GM10248 (cell line): ENCODE results near the gene BCOR.

Experiments used
- CTCF ChIA-PET: fragments of 300-600 bp; sonication (Branson Sonifier 250); formaldehyde crosslinking; extraction: SDS; loops from one replicate; lab custom pipeline; 2021; ENCODE audit warnings: antibody characterized with exemption; lab: Yijun Ruan, JAX
- POLR2A ChIA-PET: fragments of 350-650 bp; sonication (Branson Sonifier 250); formaldehyde crosslinking; extraction: SDS; loops from one replicate; lab custom pipeline; 2020; ENCODE audit warnings: antibody characterized with exemption; lab: Yijun Ruan, JAX
- DNase-seq: peaks from one replicate; pipeline ENCODE4 v3.0.0; 2012; ENCODE audit errors: extremely low spot score
- CTCF ChIP-seq: IDR thresholded peaks from 2 replicates; pipeline ENCODE4 v1.5.1; 2012; ENCODE audit warnings: mild to moderate bottlenecking, low read depth; ENCODE audit errors: extremely low read depth, missing control alignments, control extremely low read depth

Gene BCOR

GRCh38 chrX:40107291-40108161, 9.8 kb upstream of the BCOR start:
- DNase-seq, result no peak
- POLR2A ChIA-PET, result no interaction called here

GRCh38 chrX:40106676-40107290, 9.0 kb upstream of the BCOR start:
- ChIA-PET POLR2A (no interaction called here), CTCF (no interaction called here)
- DNase-seq, result no peak
- no peak for TF ChIP-seq CTCF

More at GRCh38 chrX:40107291-40108161, 9.8 kb upstream of the BCOR start:
- TF ChIP-seq CTCF, result no peak
- CTCF ChIA-PET, result no interaction called here

GRCh38 chrX:40105835-40106675, 8.3 kb upstream of the BCOR start:
- TF ChIP-seq CTCF, result no peak
- DNase-seq, result no peak
- ChIA-PET POLR2A (no interaction called here), CTCF (no interaction called here)

GRCh38 chrX:40104985-40105834, 7.5 kb upstream of the BCOR start:
- no peak for DNase-seq
- ChIA-PET CTCF (interaction anchor here (0.6 kb wide), 1 partner anchor 363 kb away, joined by 3 read pairs; no protein-coding TSS in a partner anchor), POLR2A (no interaction called here)
- no peak for TF ChIP-seq CTCF

GRCh38 chrX:40104630-40104984, 6.8 kb upstream of the BCOR start:
- no peak for DNase-seq
- no peak for TF ChIP-seq CTCF
- POLR2A ChIA-PET, result no interaction called here
- CTCF ChIA-PET, result interaction anchor here (0.6 to 1.0 kb wide), 2 partner anchors 65 to 364 kb away, joined by 3 read pairs; no protein-coding TSS in a partner anchor
